ENCODE measurements around the gene USP30.

DNA sequence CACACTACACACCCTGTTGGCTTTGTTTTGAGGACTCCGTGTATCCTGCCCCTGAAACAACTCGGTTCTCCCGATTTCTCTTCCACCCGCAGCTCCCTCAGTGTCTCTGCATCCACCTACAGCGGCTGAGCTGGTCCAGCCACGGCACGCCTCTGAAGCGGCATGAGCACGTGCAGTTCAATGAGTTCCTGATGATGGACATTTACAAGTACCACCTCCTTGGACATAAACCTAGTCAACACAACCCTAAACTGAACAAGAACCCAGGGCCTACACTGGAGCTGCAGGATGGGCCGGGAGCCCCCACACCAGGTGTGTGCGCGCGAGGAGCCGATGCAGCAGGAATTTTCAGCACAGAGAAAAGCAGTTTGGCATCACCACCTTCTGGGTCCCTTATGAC is 30.4 kb downstream of the USP30 start:
- no peak for TF ChIP-seq NFIC (IDR thresholded peaks at IDR 0.05)
- TF ChIP-seq, protein P1, sequence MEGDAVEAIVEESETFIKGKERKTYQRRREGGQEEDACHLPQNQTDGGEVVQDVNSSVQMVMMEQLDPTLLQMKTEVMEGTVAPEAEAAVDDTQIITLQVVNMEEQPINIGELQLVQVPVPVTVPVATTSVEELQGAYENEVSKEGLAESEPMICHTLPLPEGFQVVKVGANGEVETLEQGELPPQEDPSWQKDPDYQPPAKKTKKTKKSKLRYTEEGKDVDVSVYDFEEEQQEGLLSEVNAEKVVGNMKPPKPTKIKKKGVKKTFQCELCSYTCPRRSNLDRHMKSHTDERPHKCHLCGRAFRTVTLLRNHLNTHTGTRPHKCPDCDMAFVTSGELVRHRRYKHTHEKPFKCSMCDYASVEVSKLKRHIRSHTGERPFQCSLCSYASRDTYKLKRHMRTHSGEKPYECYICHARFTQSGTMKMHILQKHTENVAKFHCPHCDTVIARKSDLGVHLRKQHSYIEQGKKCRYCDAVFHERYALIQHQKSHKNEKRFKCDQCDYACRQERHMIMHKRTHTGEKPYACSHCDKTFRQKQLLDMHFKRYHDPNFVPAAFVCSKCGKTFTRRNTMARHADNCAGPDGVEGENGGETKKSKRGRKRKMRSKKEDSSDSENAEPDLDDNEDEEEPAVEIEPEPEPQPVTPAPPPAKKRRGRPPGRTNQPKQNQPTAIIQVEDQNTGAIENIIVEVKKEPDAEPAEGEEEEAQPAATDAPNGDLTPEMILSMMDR (IDR thresholded peaks at IDR 0.05 in 2 of 3, conservative IDR thresholded peaks at IDR 0.05 in 1 of 3; ENCODE audit: insufficient read depth in 2 of 3, low read depth in 1 of 3, low read length in 3 of 3) = no peak
- TF ChIP-seq ZNF583 (CRISPR knock-in tag; IDR thresholded peaks at IDR 0.05) = no peak
- no peak for TF ChIP-seq TEAD4 (IDR thresholded peaks at IDR 0.05; ENCODE audit: low read length)
- no peak for TF ChIP-seq TEAD4 (CRISPR knock-in tag; IDR thresholded peaks at IDR 0.05; ENCODE audit: borderline replicate concordance)
- TF ChIP-seq, protein P2, sequence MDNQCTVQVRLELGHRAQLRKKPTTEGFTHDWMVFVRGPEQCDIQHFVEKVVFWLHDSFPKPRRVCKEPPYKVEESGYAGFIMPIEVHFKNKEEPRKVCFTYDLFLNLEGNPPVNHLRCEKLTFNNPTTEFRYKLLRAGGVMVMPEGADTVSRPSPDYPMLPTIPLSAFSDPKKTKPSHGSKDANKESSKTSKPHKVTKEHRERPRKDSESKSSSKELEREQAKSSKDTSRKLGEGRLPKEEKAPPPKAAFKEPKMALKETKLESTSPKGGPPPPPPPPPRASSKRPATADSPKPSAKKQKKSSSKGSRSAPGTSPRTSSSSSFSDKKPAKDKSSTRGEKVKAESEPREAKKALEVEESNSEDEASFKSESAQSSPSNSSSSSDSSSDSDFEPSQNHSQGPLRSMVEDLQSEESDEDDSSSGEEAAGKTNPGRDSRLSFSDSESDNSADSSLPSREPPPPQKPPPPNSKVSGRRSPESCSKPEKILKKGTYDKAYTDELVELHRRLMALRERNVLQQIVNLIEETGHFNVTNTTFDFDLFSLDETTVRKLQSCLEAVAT (IDR thresholded peaks at IDR 0.05) = no peak
- no peak for TF ChIP-seq POLR2A (conservative IDR thresholded peaks at IDR 0.05)
- no peak for TF ChIP-seq MCM3 (IDR thresholded peaks at IDR 0.05)
- no peak for TF ChIP-seq FOXK1 (CRISPR knock-in tag; IDR thresholded peaks at IDR 0.05; ENCODE audit: borderline replicate concordance)
- TF ChIP-seq NR2C2 (CRISPR knock-in tag; IDR thresholded peaks at IDR 0.05) = no peak
- TF ChIP-seq NR2C2 (tag; IDR thresholded peaks at IDR 0.05) = no peak

All from K562 (cell line).